Stimulated activated CD8-positive, alpha-beta memory T cell treated with anti-CD3 and anti-CD28 coated beads, Interleukin-7, amount 100 ng/mL, for 48 hours (primary cell): ENCODE data around the gene NCAM1.

Experiments
- DNase-seq, 2 donors: peaks; one replicate each; pipeline ENCODE4 v3.0.0-alpha.2; 2020; ENCODE audit warnings: low read depth in 1 of 2; ENCODE audit errors: extremely low read depth in 1 of 2

Gene NCAM1

DNA sequence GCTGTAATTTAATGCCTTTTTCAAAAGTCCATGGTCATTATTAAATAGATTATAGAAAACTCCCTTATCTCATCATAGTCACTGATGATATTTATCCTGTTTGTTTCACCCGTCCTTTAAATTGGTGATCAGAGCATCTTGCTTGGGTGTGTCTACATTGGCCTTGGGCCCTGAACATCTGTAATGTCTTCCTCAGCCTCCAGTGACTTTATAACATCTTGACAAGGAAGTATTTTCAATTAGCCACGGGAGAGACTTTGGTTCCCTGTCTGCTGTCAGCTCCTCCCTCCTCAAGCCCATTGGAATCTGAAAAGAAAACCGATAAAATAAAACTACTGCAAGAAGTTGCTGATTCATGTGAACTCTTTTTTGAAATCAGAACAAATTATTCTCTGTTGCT, 236.2 kb downstream of the NCAM1 start:
- DNase-seq = no peak

DNA sequence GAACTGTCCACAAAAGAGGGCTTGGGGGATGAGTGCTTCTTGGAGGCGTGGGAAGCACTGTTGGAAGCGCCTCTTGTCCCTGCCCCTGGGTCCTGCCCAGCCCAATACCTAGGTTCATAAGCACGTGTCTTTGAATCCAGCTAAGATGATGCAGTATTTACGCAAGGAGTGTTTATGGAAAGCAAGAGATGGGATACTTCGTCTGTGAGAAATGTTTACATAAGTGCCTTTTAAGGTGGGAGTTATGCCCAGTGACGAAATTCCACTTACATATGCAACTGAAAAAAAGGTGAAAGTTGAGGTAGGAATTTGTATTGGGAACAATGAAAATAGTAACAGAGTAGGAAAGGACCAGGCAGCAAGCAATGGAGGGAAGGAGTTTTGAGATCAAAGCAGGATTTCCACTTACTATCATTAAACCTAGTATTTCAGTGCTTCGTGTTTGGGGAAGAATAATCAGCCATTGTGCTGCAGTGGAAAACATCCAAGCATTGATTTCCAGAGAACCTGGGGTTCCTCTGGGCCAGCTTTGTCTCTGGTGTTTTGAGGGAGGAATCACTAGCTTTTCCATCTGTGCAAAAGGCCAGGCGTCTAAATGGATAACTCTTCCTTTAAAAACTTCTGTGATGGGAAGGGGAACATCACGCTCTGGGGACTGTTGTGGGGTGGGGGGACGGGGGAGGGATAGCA, 237.9 kb downstream of the NCAM1 start:
- no peak for DNase-seq

DNA sequence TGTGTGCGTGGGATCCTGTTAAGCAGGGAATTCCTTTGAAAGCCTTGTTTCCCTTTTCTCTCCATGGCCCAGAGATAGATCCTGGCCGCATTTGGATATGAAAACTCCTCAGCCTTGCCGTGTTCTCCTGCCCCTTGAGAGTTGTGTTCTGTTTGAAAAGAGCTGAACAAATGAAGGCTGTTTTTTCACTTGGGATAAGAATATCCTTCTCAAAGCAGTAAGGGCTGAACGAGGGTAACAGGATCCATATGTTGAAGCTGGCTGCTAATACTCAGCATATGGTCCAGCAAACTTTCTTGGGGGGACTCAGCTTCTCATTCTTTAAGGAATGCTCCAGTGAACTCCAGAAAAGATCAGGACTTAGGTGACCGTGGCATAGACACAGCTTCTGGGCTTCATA, 238.6 kb downstream of the NCAM1 start:
- no peak for DNase-seq

GRCh38 chr11:113201054-113201818, 240.0 kb downstream of the NCAM1 start:
- DNase-seq = no peak

DNA sequence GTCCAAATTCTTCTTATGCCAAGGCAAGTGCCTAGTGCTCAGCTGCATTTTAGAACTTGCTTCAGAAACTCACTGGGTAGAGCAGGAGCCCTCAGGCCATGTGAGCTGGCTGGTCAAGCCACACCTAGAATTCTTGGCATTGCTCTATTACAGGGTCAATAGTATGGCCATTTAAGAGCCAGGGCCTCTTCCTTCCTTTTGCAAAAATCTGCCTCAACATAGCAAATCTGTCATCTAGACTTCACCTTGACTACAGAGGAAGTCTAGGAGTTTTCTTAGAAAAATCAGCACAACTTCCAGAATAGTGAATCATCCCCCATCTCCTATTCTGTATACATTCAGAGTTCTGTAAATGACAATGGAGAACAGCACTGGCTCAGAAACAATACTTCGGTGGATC, 241.2 kb downstream of the NCAM1 start:
- DNase-seq = no peak

- no peak for DNase-seq
These were observed 242.0 kb downstream of the NCAM1 start for GRCh38 chr11:113203141-113203753.

DNA sequence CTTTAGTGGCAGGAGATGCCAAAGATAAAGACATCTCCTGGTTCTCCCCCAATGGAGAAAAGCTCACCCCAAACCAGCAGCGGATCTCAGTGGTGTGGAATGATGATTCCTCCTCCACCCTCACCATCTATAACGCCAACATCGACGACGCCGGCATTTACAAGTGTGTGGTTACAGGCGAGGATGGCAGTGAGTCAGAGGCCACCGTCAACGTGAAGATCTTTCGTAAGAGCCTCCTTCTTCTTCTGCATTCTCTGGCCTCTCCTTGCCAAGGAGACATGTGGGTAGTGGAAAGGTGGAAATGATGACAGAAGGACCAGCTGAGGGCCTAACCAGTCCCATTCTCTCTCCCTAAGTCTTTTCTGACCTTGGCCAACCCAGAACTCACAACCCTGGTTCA, 243.1 kb downstream of the NCAM1 start:
- DNase-seq = no peak

- DNase-seq = no peak
These were observed 252.3 kb downstream of the NCAM1 start for GRCh38 chr11:113213549-113213948.

DNA sequence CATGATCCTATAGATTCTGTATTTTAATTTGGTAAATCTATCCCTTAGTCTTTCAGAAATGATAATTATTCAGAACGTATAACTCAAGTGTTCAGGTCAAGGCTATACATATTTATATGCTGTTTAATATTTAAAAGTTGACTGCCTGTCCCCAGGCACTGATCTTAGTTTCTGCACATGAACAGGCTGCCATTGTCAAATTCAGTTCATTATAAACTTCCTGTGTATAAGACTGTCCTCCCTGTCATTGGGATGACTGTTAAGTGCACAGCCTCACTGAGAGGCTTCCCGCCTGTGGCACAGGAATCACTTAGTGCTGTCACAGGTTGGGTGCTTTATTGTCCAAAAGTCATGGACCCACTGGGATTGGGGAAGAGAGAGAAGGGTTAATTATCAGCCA, 261.0 kb downstream of the NCAM1 start:
- DNase-seq = no peak

GRCh38 chr11:113234888-113235287, 273.7 kb downstream of the NCAM1 start:
- no peak for DNase-seq

DNA sequence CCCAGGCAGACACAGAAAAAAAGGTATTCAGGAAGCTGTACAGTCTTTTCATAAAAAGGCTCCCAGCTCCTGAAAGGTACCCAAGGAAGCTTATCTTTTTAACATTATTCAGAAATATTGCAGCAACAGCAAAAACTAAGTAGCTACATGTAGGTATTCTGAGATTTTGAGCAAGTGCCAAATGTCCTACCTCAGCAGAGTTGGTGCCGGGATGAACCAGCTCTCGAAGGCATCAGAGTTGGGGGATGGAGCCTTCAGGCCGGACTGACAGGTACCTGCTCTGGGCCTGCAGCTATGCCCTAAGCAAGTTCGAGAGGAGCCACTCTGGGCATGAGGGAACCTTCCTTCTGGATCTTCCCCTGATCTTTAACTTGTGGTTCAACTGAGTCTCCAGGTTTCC, 276.0 kb downstream of the NCAM1 start:
- DNase-seq = no peak

DNA sequence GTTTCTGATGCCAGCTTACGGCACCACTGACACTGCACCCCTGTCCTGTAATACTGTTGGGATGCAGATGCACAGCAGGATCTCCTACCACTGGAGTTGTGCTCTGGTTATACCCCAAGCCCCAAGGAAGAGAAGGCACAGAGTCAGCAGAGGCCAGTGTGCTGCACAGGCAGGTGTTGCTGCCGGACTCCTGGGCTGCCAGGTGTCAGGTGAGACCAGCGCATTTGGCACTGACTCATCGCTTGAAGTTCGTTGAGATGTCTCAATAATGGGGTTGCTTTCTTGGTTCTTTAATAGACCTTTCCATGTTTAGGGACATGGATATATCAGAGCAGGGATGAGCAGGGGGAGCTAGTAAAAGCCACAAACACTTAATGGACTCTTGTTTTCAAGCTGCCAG, 277.5 kb downstream of the NCAM1 start:
- no peak for DNase-seq

DNA sequence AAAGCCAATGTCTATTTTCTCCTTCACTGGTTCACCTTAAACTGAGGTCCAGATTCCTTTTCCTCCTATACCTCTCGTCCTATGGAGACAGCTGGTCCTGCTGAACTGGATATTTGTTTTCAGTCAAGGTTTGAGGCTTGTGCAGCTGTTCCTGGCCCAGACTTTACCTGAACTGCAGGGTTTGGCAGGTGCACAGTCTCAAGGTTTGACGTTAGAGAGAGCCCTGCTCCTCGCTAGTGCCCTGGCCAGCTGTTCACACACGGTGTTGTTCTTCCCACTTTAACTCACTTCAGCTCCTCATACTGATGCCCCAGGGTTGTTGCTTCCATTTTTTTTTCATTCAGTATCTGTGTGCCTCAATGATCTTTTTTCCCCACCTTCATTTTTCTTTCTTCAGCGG, 279.2 kb downstream of the NCAM1 start:
- DNase-seq = no peak

- DNase-seq = no peak
These were observed 279.8 kb downstream of the NCAM1 start for GRCh38 chr11:113240790-113241635.

- no peak for DNase-seq
These were observed 280.4 kb downstream of the NCAM1 start for GRCh38 chr11:113241636-113242054.

- no peak for DNase-seq
These were observed 280.8 kb downstream of the NCAM1 start for GRCh38 chr11:113242060-113242459.

GRCh38 chr11:113242767-113243397, 281.7 kb downstream of the NCAM1 start:
- DNase-seq = peak in 1 of 2 donors; percentile 15

GRCh38 chr11:113243696-113244095, 282.5 kb downstream of the NCAM1 start:
- no peak for DNase-seq

GRCh38 chr11:113245216-113245615, 284.0 kb downstream of the NCAM1 start:
- DNase-seq = no peak

DNA sequence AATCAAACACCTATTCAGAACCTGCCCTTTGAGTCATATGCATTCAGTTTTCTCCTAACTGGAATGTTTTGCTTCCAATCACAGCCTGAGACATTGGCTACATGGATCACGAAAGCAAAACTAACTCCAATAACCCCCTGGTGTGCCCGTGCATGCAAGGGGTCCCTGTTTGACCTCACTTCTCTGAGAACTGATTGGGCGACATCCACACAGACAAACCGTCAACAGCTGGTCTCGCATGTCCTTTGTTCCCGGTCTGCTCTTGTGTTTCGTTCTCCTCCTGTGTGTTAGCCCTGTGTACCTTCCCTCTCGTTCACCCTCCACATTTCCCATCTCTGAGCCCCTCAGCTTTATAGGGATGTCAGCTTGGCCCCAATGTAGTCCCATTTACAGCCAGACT, 286.0 kb downstream of the NCAM1 start:
- DNase-seq = no peak

GRCh38 chr11:113247966-113248365, 286.7 kb downstream of the NCAM1 start:
- DNase-seq = no peak
